Mesothelial cell of epicardium (in vitro differentiated cells): ENCODE results near the gene GAPVD1. TPM values are rescaled to one million over a fixed set of nuclear protein-coding genes. Genes with fewer than 3 reads are reported as not detected.
"Not testable (repeated sequence)": the region's sequence is repeated elsewhere in the genome, so short reads cannot be mapped to it uniquely, and the experiment has no call there.

Experiments used
- DNase-seq, 2 experiments: peaks; one replicate each; pipeline ENCODE4 v3.0.0; 2021; ENCODE audit warnings: low spot score in 2 of 2; ENCODE audit not compliant: unreplicated experiment in 2 of 2
- H3K27ac Mint-ChIP-seq: 2 replicates; pipeline ENCODE4 v1.8.0; 2021; ENCODE audit warnings: mixed read lengths
- H3K27me3 Mint-ChIP-seq: 2 replicates; pipeline ENCODE4 v1.8.0; 2021; ENCODE audit warnings: low read depth, mixed read lengths
- H3K36me3 Mint-ChIP-seq: 2 replicates; pipeline ENCODE4 v1.8.0; 2021; ENCODE audit warnings: mixed read lengths
- H3K4me1 Mint-ChIP-seq: 2 replicates; pipeline ENCODE4 v1.8.0; 2021; ENCODE audit warnings: mixed read lengths
- H3K4me3 Mint-ChIP-seq: 2 replicates; pipeline ENCODE4 v1.8.0; 2021; ENCODE audit warnings: mild to moderate bottlenecking, moderate library complexity, mixed read lengths
- H3K9me3 Mint-ChIP-seq: 2 replicates; pipeline ENCODE4 v1.8.0; 2021; ENCODE audit warnings: mixed read lengths
- total RNA-seq: library from RNA; stranded (reverse); gene quantifications from 3 replicates; pipeline ENCODE4 v1.2.1, GENCODE V29; 2021
- TF ChIP-seq, protein P1 (sequence below): fragments of 200-600 bp; sonication (generic); IDR thresholded peaks from one replicate; pipeline ENCODE4 v1.5.0; 2021; ENCODE audit warnings: antibody characterized with exemption; ENCODE audit not compliant: unreplicated experiment

GAPVD1 gene
- total RNA-seq, 1 donor from 2014 or later, result 58.7 TPM

DNA sequence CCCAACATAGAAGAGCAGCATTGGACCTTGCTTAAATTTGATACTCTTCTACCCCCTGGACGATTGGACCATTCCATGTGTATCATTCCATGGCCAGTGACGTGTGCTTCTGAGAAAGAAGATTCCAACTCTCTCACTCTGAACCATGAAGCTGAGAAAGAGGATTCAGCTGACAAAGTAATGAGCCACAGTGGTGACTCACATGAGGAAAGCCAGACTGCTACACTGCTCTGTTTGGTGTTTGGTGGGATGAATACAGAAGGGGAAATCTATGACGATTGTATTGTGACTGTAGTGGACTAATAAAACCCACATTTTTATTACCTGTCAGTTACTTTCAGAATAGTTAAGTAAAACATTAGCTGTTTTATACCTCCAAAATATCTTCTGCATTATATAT, 27.9 kb upstream of the GAPVD1 start:
- H3K27me3 Mint-ChIP-seq, result no peaks in the 10 kb centered on the region
- peaks cover 37% of the 10 kb centered on the region for H3K4me1 Mint-ChIP-seq
- H3K36me3 Mint-ChIP-seq, result peaks cover 40% of the 10 kb centered on the region
- H3K9me3 Mint-ChIP-seq, result no peaks in the 10 kb centered on the region
- H3K4me3 Mint-ChIP-seq, result no peak overlapping the region
- peak overlapping the region; percentile 51 for H3K27ac Mint-ChIP-seq
- no peak for DNase-seq
- TF ChIP-seq, protein P1, sequence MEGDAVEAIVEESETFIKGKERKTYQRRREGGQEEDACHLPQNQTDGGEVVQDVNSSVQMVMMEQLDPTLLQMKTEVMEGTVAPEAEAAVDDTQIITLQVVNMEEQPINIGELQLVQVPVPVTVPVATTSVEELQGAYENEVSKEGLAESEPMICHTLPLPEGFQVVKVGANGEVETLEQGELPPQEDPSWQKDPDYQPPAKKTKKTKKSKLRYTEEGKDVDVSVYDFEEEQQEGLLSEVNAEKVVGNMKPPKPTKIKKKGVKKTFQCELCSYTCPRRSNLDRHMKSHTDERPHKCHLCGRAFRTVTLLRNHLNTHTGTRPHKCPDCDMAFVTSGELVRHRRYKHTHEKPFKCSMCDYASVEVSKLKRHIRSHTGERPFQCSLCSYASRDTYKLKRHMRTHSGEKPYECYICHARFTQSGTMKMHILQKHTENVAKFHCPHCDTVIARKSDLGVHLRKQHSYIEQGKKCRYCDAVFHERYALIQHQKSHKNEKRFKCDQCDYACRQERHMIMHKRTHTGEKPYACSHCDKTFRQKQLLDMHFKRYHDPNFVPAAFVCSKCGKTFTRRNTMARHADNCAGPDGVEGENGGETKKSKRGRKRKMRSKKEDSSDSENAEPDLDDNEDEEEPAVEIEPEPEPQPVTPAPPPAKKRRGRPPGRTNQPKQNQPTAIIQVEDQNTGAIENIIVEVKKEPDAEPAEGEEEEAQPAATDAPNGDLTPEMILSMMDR, result no peak

DNA sequence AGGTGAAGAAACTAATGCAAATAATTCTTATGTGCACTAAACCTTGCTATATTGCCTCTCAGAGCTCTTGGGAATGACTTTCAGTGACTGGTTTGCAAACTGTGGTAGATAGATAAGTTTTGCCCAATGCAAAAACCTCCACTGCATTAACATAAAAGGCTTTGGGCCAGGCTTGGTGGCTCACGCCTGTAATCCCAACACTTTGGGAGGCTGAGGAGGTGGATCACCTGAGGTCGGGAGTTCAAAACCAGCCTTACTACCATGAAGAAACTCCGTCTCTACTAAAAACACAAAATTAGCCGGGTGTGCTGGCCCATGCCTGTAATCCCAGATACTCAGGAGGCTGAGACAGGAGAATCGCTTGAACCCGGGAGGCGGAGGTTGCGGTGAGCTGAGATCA, 27.5 kb upstream of the GAPVD1 start:
- H3K9me3 Mint-ChIP-seq, H3K27me3 Mint-ChIP-seq, H3K4me3 Mint-ChIP-seq, DNase-seq, H3K27ac Mint-ChIP-seq: not testable (repeated sequence)
- H3K36me3 Mint-ChIP-seq, result peaks cover 45% of the 10 kb centered on the region
- peaks cover 41% of the 10 kb centered on the region for H3K4me1 Mint-ChIP-seq

DNA sequence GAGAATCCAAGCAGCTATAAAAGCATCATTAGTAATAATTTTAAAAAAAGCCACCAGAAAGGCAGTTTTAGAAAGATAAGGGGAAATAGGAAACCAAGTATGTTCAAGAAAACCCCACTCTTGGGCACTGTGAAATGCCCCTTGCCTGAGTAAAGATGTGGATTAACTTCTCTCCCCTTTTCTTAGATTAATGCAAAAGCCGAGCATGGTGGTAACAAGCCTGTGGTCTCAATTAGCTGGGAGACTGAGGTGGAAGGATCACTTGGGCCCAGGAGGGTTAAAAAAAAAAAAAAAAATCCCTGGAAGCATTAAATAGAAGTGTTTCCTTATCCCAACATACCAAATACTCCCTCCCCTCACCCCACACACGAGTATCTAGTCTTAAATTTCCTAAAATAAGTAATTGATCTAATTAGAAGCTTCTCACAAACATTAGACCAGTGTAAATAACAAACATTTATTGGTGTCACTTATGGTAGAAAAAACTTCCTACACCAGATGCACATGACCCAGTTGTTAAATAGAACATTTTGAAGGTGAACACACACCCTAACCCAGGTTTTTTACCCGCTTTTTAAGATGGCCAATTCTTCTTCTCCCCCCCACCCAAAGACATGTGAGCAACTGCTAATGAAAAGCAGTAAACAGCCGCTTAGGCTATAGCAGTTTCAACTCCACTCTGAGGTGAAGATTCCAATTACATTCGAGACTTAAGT, 25.7 kb upstream of the GAPVD1 start:
- peak overlapping the region; percentile 69 for H3K27ac Mint-ChIP-seq
- peaks cover 49% of the 10 kb centered on the region for H3K4me1 Mint-ChIP-seq
- peak overlapping the region; percentile 42 for H3K4me3 Mint-ChIP-seq
- no peak for DNase-seq
- H3K36me3 Mint-ChIP-seq, result peaks cover 46% of the 10 kb centered on the region
- TF ChIP-seq, protein P1, result no peak
- H3K27me3 Mint-ChIP-seq, result no peaks in the 10 kb centered on the region
- H3K9me3 Mint-ChIP-seq, result no peaks in the 10 kb centered on the region

DNA sequence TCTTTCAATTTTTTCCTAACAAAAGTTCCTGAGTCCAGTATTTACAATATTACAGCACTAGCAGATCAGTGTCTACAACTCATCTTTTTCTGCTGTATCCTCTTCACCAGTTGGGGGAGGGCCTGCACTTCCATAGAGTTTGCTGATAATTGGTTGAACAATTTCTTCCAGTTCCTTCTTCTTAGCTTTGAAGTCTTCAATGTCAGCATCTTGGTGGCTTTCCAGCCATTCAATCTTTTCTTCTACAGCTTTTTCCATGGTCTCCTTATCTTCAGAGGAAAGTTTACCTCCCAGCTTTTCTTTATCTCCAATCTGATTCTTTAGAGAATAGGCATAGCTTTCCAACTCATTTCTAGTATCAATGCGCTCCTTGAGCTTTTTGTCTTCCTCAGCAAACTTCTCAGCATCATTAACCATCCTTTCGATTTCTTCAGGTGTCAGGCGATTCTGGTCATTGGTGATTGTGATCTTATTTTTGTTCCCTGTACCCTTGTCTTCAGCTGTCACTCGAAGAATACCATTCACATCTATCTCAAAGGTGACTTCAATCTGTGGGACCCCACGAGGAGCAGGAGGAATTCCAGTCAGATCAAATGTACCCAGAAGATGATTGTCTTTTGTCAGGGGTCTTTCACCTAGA, 25.0 kb upstream of the GAPVD1 start:
- H3K4me1 Mint-ChIP-seq, result peaks cover 49% of the 10 kb centered on the region
- H3K36me3 Mint-ChIP-seq, result peaks cover 46% of the 10 kb centered on the region
- H3K27me3 Mint-ChIP-seq, H3K9me3 Mint-ChIP-seq, DNase-seq: not testable (repeated sequence)
- H3K27ac Mint-ChIP-seq, result peak overlapping the region; percentile 10
- peak overlapping the region; percentile 42 for H3K4me3 Mint-ChIP-seq

DNA sequence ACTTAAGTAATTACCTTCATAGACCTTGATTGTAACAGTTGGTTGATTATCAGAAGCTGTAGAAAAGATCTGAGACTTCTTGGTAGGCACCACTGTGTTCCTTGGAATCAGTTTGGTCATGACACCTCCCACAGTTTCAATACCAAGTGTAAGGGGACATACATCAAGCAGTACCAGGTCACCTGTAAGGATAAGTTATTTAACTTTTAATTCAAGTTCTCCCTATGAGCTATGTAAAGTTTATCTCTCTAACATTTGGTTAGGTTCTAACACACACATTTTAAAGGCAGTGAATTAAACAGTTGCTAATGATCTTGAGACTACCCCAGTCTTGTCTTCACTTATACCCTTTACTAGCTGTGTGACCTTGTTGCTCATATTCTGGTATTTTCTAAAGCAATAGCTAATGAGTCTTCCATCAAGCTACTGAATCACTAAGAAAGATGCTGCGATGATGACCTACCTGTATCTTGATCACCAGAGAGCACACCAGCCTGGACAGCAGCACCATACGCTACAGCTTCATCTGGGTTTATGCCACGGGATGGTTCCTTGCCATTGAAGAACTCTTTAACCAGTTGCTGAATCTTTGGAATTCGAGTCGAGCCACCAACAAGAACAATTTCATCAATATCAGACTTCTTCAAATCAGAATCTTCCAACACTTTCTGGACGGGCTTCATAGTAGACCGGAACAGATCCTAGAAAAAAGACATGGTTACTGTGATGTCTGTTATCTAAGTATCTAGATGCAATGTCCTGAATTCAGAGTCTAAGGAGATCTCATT, 23.3 kb upstream of the GAPVD1 start:
- Mint-ChIP-seq H3K9me3 (no peaks in the 10 kb centered on the region), H3K27me3 (no peaks in the 10 kb centered on the region), H3K4me3 (peak overlapping the region; percentile 90), H3K27ac (peak overlapping the region; percentile 64), H3K36me3 (peaks cover 41% of the 10 kb centered on the region), H3K4me1 (peaks cover 54% of the 10 kb centered on the region)
- TF ChIP-seq, protein P1, result no peak
- DNase-seq, result no peak

DNA sequence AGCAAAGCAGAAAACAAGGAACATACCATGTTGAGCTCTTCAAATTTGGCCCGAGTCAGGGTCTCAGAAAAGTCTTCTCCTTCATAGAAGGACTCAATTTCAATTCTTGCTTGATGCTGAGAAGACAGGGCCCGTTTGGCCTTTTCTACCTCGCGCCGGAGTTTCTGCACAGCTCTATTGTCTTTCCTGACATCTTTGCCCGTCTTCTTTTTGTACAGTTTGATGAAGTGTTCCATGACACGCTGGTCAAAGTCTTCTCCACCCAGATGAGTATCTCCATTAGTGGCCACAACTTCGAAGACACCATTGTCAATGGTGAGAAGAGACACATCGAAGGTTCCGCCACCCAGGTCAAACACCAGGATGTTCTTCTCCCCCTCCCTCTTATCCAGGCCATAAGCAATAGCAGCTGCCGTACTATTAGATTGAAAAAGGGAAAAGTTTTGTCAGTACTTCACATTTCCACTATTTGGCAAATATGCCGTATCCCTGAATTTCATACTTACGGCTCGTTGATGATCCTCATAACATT, 22.6 kb upstream of the GAPVD1 start:
- H3K4me1 Mint-ChIP-seq, result peaks cover 54% of the 10 kb centered on the region
- H3K36me3 Mint-ChIP-seq, result peaks cover 37% of the 10 kb centered on the region
- H3K9me3 Mint-ChIP-seq, result no peaks in the 10 kb centered on the region
- no peaks in the 10 kb centered on the region for H3K27me3 Mint-ChIP-seq
- H3K27ac Mint-ChIP-seq, result peak overlapping the region; percentile 27
- peak overlapping the region; percentile 90 for H3K4me3 Mint-ChIP-seq
- no peak for DNase-seq
- TF ChIP-seq, protein P1, result no peak
